ENCODE results near the gene DGKI. TPM values are rescaled to one million over a fixed set of nuclear protein-coding genes. Genes with fewer than 3 reads are reported as not detected.
A peak's percentile ranks its signal among the peaks of the same experiment; 100 is the strongest.

DGKI gene
- total RNA-seq, 1 experiment from 2014 or later, result not detected

- no peak overlapping the region for H3K9ac ChIP-seq (ENCODE audit: low read length)
- no peaks in the 10 kb centered on the region for H4K20me1 ChIP-seq (ENCODE audit: insufficient read depth, low read depth, low read length)
- H3K9me3 ChIP-seq (ENCODE audit: low read length), result no peaks in the 10 kb centered on the region
- no peak overlapping the region for H3K4me3 ChIP-seq (ENCODE audit: low read length)
- H3K36me3 ChIP-seq (ENCODE audit: insufficient read depth, low read length), result no peaks in the 10 kb centered on the region
- no peak overlapping the region for H3K4me2 ChIP-seq (ENCODE audit: low read depth, low read length, poor library complexity, severe bottlenecking)
- no peak overlapping the region for H2AFZ ChIP-seq (ENCODE audit: low read length)
- H3K27me3 ChIP-seq (ENCODE audit: low read length), result no peaks in the 10 kb centered on the region
- H3K4me1 ChIP-seq (ENCODE audit: low read length), result peaks cover 5% of the 10 kb centered on the region
- no peak overlapping the region for H3K27ac ChIP-seq (ENCODE audit: low read length)
- H3K9me2 ChIP-seq (replicated peaks; ENCODE audit: insufficient read depth, low read length), result no peaks in the 10 kb centered on the region
- no peak for DNase-seq
- H3K79me2 ChIP-seq (ENCODE audit: low read length), result no peaks in the 10 kb centered on the region
Measured at GRCh38 chr7:137393570-137393969, 453.2 kb downstream of the DGKI start.

DNA sequence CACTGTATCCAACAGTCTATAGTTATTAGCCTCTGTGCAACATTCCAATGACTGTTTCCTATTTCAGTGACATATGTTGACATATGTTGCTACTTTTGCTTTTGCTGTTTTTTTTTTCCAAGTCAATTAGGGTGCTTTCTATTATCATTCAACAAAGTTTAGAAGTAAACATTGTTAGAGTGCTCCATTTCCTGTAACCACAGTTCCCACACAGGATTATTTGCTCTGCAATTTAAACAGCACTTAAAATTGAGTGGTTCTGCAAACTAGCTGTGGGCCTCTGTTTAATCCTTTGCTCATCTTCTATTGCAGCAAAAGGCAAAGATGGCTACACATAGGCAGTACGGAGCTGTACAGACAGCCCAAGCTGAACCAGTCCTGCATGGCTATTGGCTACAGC lies 456.7 kb downstream of the DGKI start:
- Histone ChIP-seq H3K4me2 (ENCODE audit: low read depth, low read length, poor library complexity, severe bottlenecking) (no peak overlapping the region), H4K20me1 (ENCODE audit: insufficient read depth, low read depth, low read length) (no peaks in the 10 kb centered on the region), H3K27me3 (ENCODE audit: low read length) (no peaks in the 10 kb centered on the region), H3K27ac (ENCODE audit: low read length) (no peak overlapping the region), H3K36me3 (ENCODE audit: insufficient read depth, low read length) (no peaks in the 10 kb centered on the region), H3K79me2 (ENCODE audit: low read length) (no peaks in the 10 kb centered on the region), H2AFZ (ENCODE audit: low read length) (no peak overlapping the region), H3K9me3 (ENCODE audit: low read length) (no peaks in the 10 kb centered on the region), H3K4me3 (ENCODE audit: low read length) (no peak overlapping the region), H3K9ac (ENCODE audit: low read length) (no peak overlapping the region), H3K9me2 (replicated peaks; ENCODE audit: insufficient read depth, low read length) (no peaks in the 10 kb centered on the region), H3K4me1 (ENCODE audit: low read length) (peaks cover 15% of the 10 kb centered on the region)
- DNase-seq, result no peak

GRCh38 chr7:137388916-137389315 lies 457.9 kb downstream of the DGKI start:
- Histone ChIP-seq H4K20me1 (ENCODE audit: insufficient read depth, low read depth, low read length) (no peaks in the 10 kb centered on the region), H2AFZ (ENCODE audit: low read length) (no peak overlapping the region)

DNA sequence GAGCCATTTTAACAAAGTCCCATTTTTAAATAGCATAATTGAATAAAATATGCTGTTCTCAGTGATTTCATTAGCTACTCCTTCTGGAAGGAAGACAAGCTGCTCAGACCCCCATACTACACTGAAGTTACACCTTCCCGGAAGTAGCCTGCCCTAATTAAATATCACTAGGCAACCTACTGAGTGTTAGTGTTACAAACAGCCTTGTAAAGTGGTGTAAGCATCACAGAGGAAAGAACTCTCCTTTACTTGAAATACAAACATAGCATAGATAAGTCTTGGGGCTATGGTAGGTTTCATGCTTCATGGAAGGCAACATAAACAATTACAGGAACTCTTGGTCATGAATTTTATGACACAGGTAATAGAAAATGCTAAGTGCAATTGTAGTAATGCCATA lies 459.8 kb downstream of the DGKI start:
- Histone ChIP-seq H3K9me3 (ENCODE audit: low read length) (no peaks in the 10 kb centered on the region), H3K27me3 (ENCODE audit: low read length) (no peaks in the 10 kb centered on the region), H3K4me2 (ENCODE audit: low read depth, low read length, poor library complexity, severe bottlenecking) (no peak overlapping the region), H3K9ac (ENCODE audit: low read length) (no peak overlapping the region), H3K9me2 (replicated peaks; ENCODE audit: insufficient read depth, low read length) (no peaks in the 10 kb centered on the region), H3K27ac (ENCODE audit: low read length) (no peak overlapping the region), H3K4me3 (ENCODE audit: low read length) (no peak overlapping the region), H3K79me2 (ENCODE audit: low read length) (no peaks in the 10 kb centered on the region), H3K4me1 (ENCODE audit: low read length) (peaks cover 10% of the 10 kb centered on the region), H4K20me1 (ENCODE audit: insufficient read depth, low read depth, low read length) (no peaks in the 10 kb centered on the region), H3K36me3 (ENCODE audit: insufficient read depth, low read length) (no peaks in the 10 kb centered on the region), H2AFZ (ENCODE audit: low read length) (0 out of 2 replicates have a peak overlapping the region, but pooled peaks have one; percentile 42)
- DNase-seq, result no peak

More at GRCh38 chr7:137388916-137389315, 457.9 kb downstream of the DGKI start:
- Histone ChIP-seq H3K4me3 (ENCODE audit: low read length) (no peak overlapping the region), H3K4me2 (ENCODE audit: low read depth, low read length, poor library complexity, severe bottlenecking) (no peak overlapping the region), H3K79me2 (ENCODE audit: low read length) (no peaks in the 10 kb centered on the region), H3K4me1 (ENCODE audit: low read length) (peaks cover 15% of the 10 kb centered on the region), H3K9ac (ENCODE audit: low read length) (no peak overlapping the region), H3K9me2 (replicated peaks; ENCODE audit: insufficient read depth, low read length) (no peaks in the 10 kb centered on the region), H3K27ac (ENCODE audit: low read length) (no peak overlapping the region), H3K9me3 (ENCODE audit: low read length) (no peaks in the 10 kb centered on the region), H3K36me3 (ENCODE audit: insufficient read depth, low read length) (no peaks in the 10 kb centered on the region), H3K27me3 (ENCODE audit: low read length) (no peaks in the 10 kb centered on the region)
- DNase-seq, result no peak

GRCh38 chr7:137381045-137381444 lies 465.7 kb downstream of the DGKI start:
- Histone ChIP-seq H3K4me3 (ENCODE audit: low read length) (no peak overlapping the region), H4K20me1 (ENCODE audit: insufficient read depth, low read depth, low read length) (no peaks in the 10 kb centered on the region), H3K9me2 (replicated peaks; ENCODE audit: insufficient read depth, low read length) (no peaks in the 10 kb centered on the region), H3K9me3 (ENCODE audit: low read length) (0 out of 2 replicates have a peak, but pooled peaks cover 3% of the 10 kb centered on the region), H3K36me3 (ENCODE audit: insufficient read depth, low read length) (no peaks in the 10 kb centered on the region), H3K9ac (ENCODE audit: low read length) (no peak overlapping the region), H3K4me2 (ENCODE audit: low read depth, low read length, poor library complexity, severe bottlenecking) (no peak overlapping the region), H3K27me3 (ENCODE audit: low read length) (no peaks in the 10 kb centered on the region), H3K27ac (ENCODE audit: low read length) (no peak overlapping the region), H3K4me1 (ENCODE audit: low read length) (peaks cover 5% of the 10 kb centered on the region), H3K79me2 (ENCODE audit: low read length) (no peaks in the 10 kb centered on the region), H2AFZ (ENCODE audit: low read length) (no peak overlapping the region)
- DNase-seq, result no peak

DNA sequence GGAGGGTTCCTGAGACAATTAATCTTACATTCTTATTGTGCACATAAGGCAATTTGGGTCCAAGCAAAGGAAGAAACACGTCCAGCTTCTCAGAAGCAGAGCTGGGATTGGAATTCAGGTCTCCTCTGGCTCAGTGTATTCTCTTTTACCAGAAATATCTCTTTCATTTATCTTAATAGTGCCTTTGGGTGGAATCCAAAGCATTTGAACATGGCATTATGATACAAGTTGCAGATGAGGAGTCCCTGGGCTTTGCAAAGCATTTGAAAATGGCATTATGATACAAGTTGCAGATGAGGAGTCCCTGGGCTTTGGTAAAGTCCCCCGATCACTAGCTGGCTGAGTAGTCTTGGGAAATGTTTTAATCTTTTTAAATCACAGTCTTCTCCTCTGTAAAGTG lies 473.3 kb downstream of the DGKI start:
- no peaks in the 10 kb centered on the region for H4K20me1 ChIP-seq (ENCODE audit: insufficient read depth, low read depth, low read length)
- H3K4me1 ChIP-seq (ENCODE audit: low read length), result no peaks in the 10 kb centered on the region
- H3K27me3 ChIP-seq (ENCODE audit: low read length), result no peaks in the 10 kb centered on the region
- H3K36me3 ChIP-seq (ENCODE audit: insufficient read depth, low read length), result no peaks in the 10 kb centered on the region
- H3K4me2 ChIP-seq (ENCODE audit: low read depth, low read length, poor library complexity, severe bottlenecking), result no peak overlapping the region
- H3K79me2 ChIP-seq (ENCODE audit: low read length), result no peaks in the 10 kb centered on the region
- DNase-seq, result no peak
- H3K27ac ChIP-seq (ENCODE audit: low read length), result no peak overlapping the region
- H2AFZ ChIP-seq (ENCODE audit: low read length), result no peak overlapping the region
- no peaks in the 10 kb centered on the region for H3K9me2 ChIP-seq (replicated peaks; ENCODE audit: insufficient read depth, low read length)
- no peak overlapping the region for H3K4me3 ChIP-seq (ENCODE audit: low read length)
- no peak overlapping the region for H3K9ac ChIP-seq (ENCODE audit: low read length)
- H3K9me3 ChIP-seq (ENCODE audit: low read length), result 0 out of 2 replicates have a peak, but pooled peaks cover 3% of the 10 kb centered on the region

GRCh38 chr7:137371616-137372015 lies 475.2 kb downstream of the DGKI start:
- Histone ChIP-seq H3K79me2 (ENCODE audit: low read length) (no peaks in the 10 kb centered on the region), H3K4me1 (ENCODE audit: low read length) (no peaks in the 10 kb centered on the region), H3K4me3 (ENCODE audit: low read length) (no peak overlapping the region), H2AFZ (ENCODE audit: low read length) (no peak overlapping the region), H3K9ac (ENCODE audit: low read length) (no peak overlapping the region), H3K9me3 (ENCODE audit: low read length) (no peaks in the 10 kb centered on the region), H4K20me1 (ENCODE audit: insufficient read depth, low read depth, low read length) (no peaks in the 10 kb centered on the region), H3K4me2 (ENCODE audit: low read depth, low read length, poor library complexity, severe bottlenecking) (no peak overlapping the region), H3K9me2 (replicated peaks; ENCODE audit: insufficient read depth, low read length) (no peaks in the 10 kb centered on the region), H3K27ac (ENCODE audit: low read length) (no peak overlapping the region), H3K27me3 (ENCODE audit: low read length) (no peaks in the 10 kb centered on the region), H3K36me3 (ENCODE audit: insufficient read depth, low read length) (no peaks in the 10 kb centered on the region)
- no peak for DNase-seq

DNA sequence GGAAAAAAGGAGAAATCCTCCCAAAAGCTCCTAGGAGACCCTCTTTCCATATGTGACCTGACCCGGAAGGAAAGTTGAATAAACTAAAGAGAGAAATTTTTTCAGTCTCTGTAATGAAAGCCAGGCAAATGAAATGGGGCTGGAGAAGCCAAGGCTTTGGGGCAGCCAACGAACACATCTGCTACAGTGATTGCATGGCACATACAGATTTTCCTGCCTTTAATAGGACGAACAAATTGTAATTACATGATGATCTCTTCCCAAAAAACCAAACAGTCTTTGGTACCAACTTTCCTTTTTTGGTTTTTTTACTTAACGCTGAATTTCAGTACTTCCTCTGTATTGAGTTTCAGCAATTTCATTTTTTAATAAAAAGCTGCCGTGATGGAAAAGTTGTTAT lies 479.8 kb downstream of the DGKI start:
- Histone ChIP-seq H3K4me2 (ENCODE audit: low read depth, low read length, poor library complexity, severe bottlenecking) (no peak overlapping the region), H3K79me2 (ENCODE audit: low read length) (no peaks in the 10 kb centered on the region), H3K9ac (ENCODE audit: low read length) (no peak overlapping the region), H2AFZ (ENCODE audit: low read length) (no peak overlapping the region), H4K20me1 (ENCODE audit: insufficient read depth, low read depth, low read length) (no peaks in the 10 kb centered on the region), H3K27me3 (ENCODE audit: low read length) (no peaks in the 10 kb centered on the region), H3K9me3 (ENCODE audit: low read length) (no peaks in the 10 kb centered on the region; the same call in 1 of the 2 replicates), H3K4me1 (ENCODE audit: low read length) (no peaks in the 10 kb centered on the region), H3K36me3 (ENCODE audit: insufficient read depth, low read length) (no peaks in the 10 kb centered on the region), H3K27ac (ENCODE audit: low read length) (no peak overlapping the region), H3K4me3 (ENCODE audit: low read length) (no peak overlapping the region), H3K9me2 (replicated peaks; ENCODE audit: insufficient read depth, low read length) (no peaks in the 10 kb centered on the region)
- no peak for DNase-seq

GRCh38 chr7:137363683-137364082 lies 483.1 kb downstream of the DGKI start:
- no peaks in the 10 kb centered on the region for H3K4me1 ChIP-seq (ENCODE audit: low read length)
- H4K20me1 ChIP-seq (ENCODE audit: insufficient read depth, low read depth, low read length), result no peaks in the 10 kb centered on the region
- H2AFZ ChIP-seq (ENCODE audit: low read length), result no peak overlapping the region; the same call in 1 of the 2 replicates
- no peaks in the 10 kb centered on the region; the same call in 1 of the 2 replicates for H3K36me3 ChIP-seq (ENCODE audit: insufficient read depth, low read length)
- DNase-seq, result no peak
- H3K27me3 ChIP-seq (ENCODE audit: low read length), result no peaks in the 10 kb centered on the region; the same call in 1 of the 2 replicates
- no peak overlapping the region for H3K27ac ChIP-seq (ENCODE audit: low read length)
- H3K9ac ChIP-seq (ENCODE audit: low read length), result no peak overlapping the region
- peaks cover 28% of the 10 kb centered on the region for H3K9me3 ChIP-seq (ENCODE audit: low read length)
- H3K4me2 ChIP-seq (ENCODE audit: low read depth, low read length, poor library complexity, severe bottlenecking), result no peak overlapping the region
- no peak overlapping the region for H3K4me3 ChIP-seq (ENCODE audit: low read length)
- no peaks in the 10 kb centered on the region for H3K79me2 ChIP-seq (ENCODE audit: low read length)
- no peaks in the 10 kb centered on the region for H3K9me2 ChIP-seq (replicated peaks; ENCODE audit: insufficient read depth, low read length)

Data from Karpas-422 (cell line).